ENCODE measurements around the gene CCNJL. TPM values are rescaled to one million over a fixed set of nuclear protein-coding genes. Genes with fewer than 3 reads are reported as not detected.

Gene CCNJL
- total and polyA plus RNA-seq, 2 experiments from 2014 or later, result 28.4 to 29.2 TPM

GRCh38 chr5:160293386-160293785 lies 19.0 kb downstream of the CCNJL start (continued):
- TF ChIP-seq ZNF462 (CRISPR knock-in tag; IDR thresholded peaks at IDR 0.05), result no peak
- TF ChIP-seq ETS1 (IDR thresholded peaks at IDR 0.05), result no peak
- no peak for TF ChIP-seq ZNF331 (CRISPR knock-in tag; IDR thresholded peaks at IDR 0.05; ENCODE audit: low read depth)
- no peak for TF ChIP-seq JUNB (IDR thresholded peaks at IDR 0.05; ENCODE audit: unreplicated experiment)
- no peak for TF ChIP-seq ZNF114 (CRISPR knock-in tag; IDR thresholded peaks at IDR 0.05)
- TF ChIP-seq EZH2phosphoT487 (IDR thresholded peaks at IDR 0.05; ENCODE audit: unreplicated experiment), result no peak
- TF ChIP-seq POLR2AphosphoS5 (IDR thresholded peaks at IDR 0.05; ENCODE audit: low read depth), result no peak

- ATAC-seq (no peak), DNase-seq (ENCODE audit: low spot score) (no peak)
- Mint-ChIP-seq H3K36me3 (ENCODE audit: low read depth) (peaks cover 8% of the 10 kb centered on the region; the same call in 2 of the 3 replicates), H3K27me3 (ENCODE audit: insufficient read depth, low read depth, poor library complexity) (peaks cover 10% of the 10 kb centered on the region), H3K4me3 (no peak overlapping the region), H3K27ac (no peak overlapping the region), H3K9me3 (no peaks in the 10 kb centered on the region; the same call in 2 of the 3 replicates), H3K4me1 (peaks cover 63% of the 10 kb centered on the region)
- Histone ChIP-seq H3K9me2 (ENCODE audit: insufficient read depth) (no peaks in the 10 kb centered on the region; the same call in 1 of the 2 replicates), H3K4me1 (ENCODE audit: insufficient read depth) (peaks cover 45% of the 10 kb centered on the region), H3F3A (replicated peaks; ENCODE audit: low read depth) (peaks cover 15% of the 10 kb centered on the region), H3K4me3 (no peak overlapping the region), H4K20me1 (replicated peaks; ENCODE audit: insufficient read depth) (no peaks in the 10 kb centered on the region), H3K27me3 (ENCODE audit: insufficient read depth) (no peaks in the 10 kb centered on the region), H3K36me3 (ENCODE audit: insufficient read depth) (no peaks in the 10 kb centered on the region), H3K79me2 (replicated peaks; ENCODE audit: insufficient read depth) (peaks cover 79% of the 10 kb centered on the region), H3K27ac (ENCODE audit: low read depth) (no peak overlapping the region; the same call in none of the 2 replicates), H3K4me2 (no peak overlapping the region), H2AFZ (no peak overlapping the region)
- TF ChIP-seq CTCF (conservative IDR thresholded peaks at IDR 0.05; ENCODE audit: low read depth in 2 of 2) (no peak), NANOG (IDR thresholded peaks at IDR 0.05; ENCODE audit: borderline replicate concordance) (no peak), ETS1 (IDR thresholded peaks at IDR 0.05) (no peak), STAT1 (IDR thresholded peaks at IDR 0.05; ENCODE audit: unreplicated experiment) (no peak), ZNF114 (CRISPR knock-in tag; IDR thresholded peaks at IDR 0.05) (no peak), POLR2AphosphoS5 (IDR thresholded peaks at IDR 0.05; ENCODE audit: low read depth) (no peak), EZH2 (IDR thresholded peaks at IDR 0.05; ENCODE audit: low read depth, unreplicated experiment) (no peak), JUNB (IDR thresholded peaks at IDR 0.05; ENCODE audit: unreplicated experiment) (no peak), ZNF331 (CRISPR knock-in tag; IDR thresholded peaks at IDR 0.05; ENCODE audit: low read depth) (no peak)
These were observed 20.9 kb downstream of the CCNJL start for GRCh38 chr5:160291467-160291866.
